GM06990 (cell line): Measurements from ENCODE around the gene SSB.

ENCODE experiments used
- DNase-seq: peaks from one replicate; pipeline ENCODE4 v3.0.0-alpha.2; 2011; ENCODE audit not compliant: insufficient read length; ENCODE audit errors: extremely low read depth
- H3K27me3 ChIP-seq: replicated peaks from 2 replicates; pipeline ENCODE4 v1.6.0; 2011; ENCODE audit warnings: low read length; ENCODE audit not compliant: control insufficient read depth, insufficient read depth
- H3K36me3 ChIP-seq: 2 replicates; pipeline ENCODE4 v1.5.1; 2011; ENCODE audit warnings: low read length; ENCODE audit not compliant: control insufficient read depth, insufficient read depth
- H3K4me3 ChIP-seq: replicated peaks from 2 replicates; pipeline ENCODE4 v1.5.1; 2011; ENCODE audit warnings: low read depth, mild to moderate bottlenecking, control low read depth, low read length
- TF ChIP-seq, protein P1 (sequence below): IDR thresholded peaks from 2 replicates; pipeline ENCODE4 v1.5.1; 2011; ENCODE audit warnings: low read length, control low read depth, mild to moderate bottlenecking, inconsistent platforms; ENCODE audit not compliant: insufficient read depth, poor library complexity, severe bottlenecking

The SSB gene

DNA sequence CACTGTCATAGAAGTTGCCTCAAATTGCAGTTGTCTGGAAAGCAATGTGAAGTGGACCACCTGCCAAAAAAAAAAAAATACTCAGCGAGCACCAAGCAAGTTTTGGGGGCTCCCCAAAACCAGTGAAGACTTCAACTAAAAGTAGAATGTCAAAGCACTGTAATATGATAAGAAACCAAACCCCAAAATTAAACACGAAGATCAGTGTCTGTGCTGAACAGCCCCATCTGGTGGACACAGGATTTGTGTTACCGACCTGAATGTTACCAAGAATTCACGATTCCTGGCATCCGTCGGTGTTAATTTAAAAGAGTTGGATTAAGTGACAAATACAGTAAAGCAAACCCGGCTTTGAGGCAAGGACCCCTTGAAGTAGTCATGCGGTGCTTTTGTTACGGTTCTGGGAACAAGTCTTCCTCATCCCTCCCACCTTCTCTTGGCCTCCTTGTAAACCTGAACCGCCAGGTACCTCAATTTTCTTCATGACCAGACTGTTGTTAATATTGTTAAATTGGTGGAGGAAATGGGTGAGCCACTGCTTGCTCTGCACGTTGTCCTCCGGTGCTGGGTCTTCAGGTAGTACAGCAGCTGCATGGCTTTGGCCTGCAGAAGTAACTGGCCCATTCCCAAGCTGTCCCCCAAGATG is 31.3 kb upstream of the SSB start:
- Histone ChIP-seq H3K27me3 (no peaks in the 10 kb centered on the region; the same call in 1 of the 2 replicates), H3K36me3 (no peaks in the 10 kb centered on the region), H3K4me3 (no peak overlapping the region)
- TF ChIP-seq, protein P1, sequence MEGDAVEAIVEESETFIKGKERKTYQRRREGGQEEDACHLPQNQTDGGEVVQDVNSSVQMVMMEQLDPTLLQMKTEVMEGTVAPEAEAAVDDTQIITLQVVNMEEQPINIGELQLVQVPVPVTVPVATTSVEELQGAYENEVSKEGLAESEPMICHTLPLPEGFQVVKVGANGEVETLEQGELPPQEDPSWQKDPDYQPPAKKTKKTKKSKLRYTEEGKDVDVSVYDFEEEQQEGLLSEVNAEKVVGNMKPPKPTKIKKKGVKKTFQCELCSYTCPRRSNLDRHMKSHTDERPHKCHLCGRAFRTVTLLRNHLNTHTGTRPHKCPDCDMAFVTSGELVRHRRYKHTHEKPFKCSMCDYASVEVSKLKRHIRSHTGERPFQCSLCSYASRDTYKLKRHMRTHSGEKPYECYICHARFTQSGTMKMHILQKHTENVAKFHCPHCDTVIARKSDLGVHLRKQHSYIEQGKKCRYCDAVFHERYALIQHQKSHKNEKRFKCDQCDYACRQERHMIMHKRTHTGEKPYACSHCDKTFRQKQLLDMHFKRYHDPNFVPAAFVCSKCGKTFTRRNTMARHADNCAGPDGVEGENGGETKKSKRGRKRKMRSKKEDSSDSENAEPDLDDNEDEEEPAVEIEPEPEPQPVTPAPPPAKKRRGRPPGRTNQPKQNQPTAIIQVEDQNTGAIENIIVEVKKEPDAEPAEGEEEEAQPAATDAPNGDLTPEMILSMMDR, result peak; percentile 72
- peak; percentile 13 for DNase-seq

DNA sequence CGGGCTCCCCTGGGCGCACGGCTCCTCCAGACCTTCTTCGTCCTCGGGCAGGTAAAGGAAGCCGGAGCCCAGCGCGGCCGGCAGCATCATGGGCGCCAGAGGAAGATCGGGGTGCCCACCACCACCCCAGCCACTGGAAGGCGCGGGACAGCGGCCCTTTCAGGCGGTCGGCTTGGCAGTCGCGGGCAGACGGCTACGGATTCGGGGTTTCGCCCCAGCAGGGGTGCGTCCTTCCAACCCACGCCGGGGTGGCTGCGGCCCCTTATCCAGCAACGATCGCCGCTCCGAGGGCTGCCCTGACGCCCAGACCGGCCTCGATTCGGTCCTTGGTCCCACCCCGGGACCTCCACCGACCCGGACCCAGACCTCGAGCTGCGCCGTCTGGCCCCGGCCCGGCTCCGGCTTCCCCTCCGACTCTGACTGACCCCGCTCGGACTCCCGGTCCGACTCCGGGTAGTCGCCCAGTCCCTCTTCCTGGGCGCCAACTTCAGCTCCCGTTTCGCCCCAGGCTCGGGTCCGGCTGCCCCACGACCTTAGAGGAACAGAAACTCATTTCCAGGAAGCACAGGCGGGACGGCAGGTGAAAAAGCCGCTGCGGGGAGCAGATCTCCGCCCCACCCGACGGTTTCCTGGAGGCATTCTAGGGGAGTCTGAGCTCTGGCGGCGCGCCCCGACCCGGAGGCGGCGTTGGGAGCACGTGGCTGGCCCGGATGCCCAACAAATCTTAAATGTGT is 30.2 kb upstream of the SSB start:
- H3K27me3 ChIP-seq, result no peaks in the 10 kb centered on the region; the same call in 1 of the 2 replicates
- no peaks in the 10 kb centered on the region for H3K36me3 ChIP-seq
- TF ChIP-seq, protein P1, result no peak
- peak overlapping the region; percentile 45 for H3K4me3 ChIP-seq
- DNase-seq, result peak; percentile 18

- TF ChIP-seq, protein P1, result no peak
- no peak for DNase-seq
- H3K27me3 ChIP-seq, result no peaks in the 10 kb centered on the region; the same call in 1 of the 2 replicates
- H3K36me3 ChIP-seq, result no peaks in the 10 kb centered on the region
- H3K4me3 ChIP-seq, result no peak overlapping the region
Observed at GRCh38 chr2:169771021-169771420, 27.6 kb upstream of the SSB start.

GRCh38 chr2:169771612-169772011 is 27.1 kb upstream of the SSB start:
- TF ChIP-seq, protein P1, result no peak
- H3K4me3 ChIP-seq, result no peak overlapping the region

GRCh38 chr2:169772651-169773050 is 26.0 kb upstream of the SSB start:
- DNase-seq, result no peak
- H3K36me3 ChIP-seq, result no peaks in the 10 kb centered on the region
- H3K4me3 ChIP-seq, result no peak overlapping the region
- TF ChIP-seq, protein P1, result no peak
- no peaks in the 10 kb centered on the region; the same call in 1 of the 2 replicates for H3K27me3 ChIP-seq

More at GRCh38 chr2:169771612-169772011, 27.1 kb upstream of the SSB start:
- H3K36me3 ChIP-seq, result no peaks in the 10 kb centered on the region
- no peak for DNase-seq
- H3K27me3 ChIP-seq, result no peaks in the 10 kb centered on the region; the same call in 1 of the 2 replicates
